Prostate gland (tissue), 2 donors: Measurements from ENCODE around the gene HAPSTR1.

Experiments
- POLR2A ChIP-seq: fragments of 450-650 bp; IDR thresholded peaks from one replicate; pipeline ENCODE4 v1.6.1; 2016; ENCODE audit warnings: antibody characterized with exemption, mild to moderate bottlenecking
- TF ChIP-seq, protein P1 (sequence below), 4 experiments: fragments of 200-600 bp in 2 of 4; fragments of 450-650 bp in 2 of 4; sonication (generic) in 2 of 4; IDR thresholded peaks; 1 replicate in 3 of 4; 2 replicates in 1 of 4; pipeline ENCODE4 v1.5.1; 2016 to 2019; ENCODE audit warnings: antibody characterized with exemption in 4 of 4, mild to moderate bottlenecking in 2 of 4, moderate library complexity in 2 of 4

DNA sequence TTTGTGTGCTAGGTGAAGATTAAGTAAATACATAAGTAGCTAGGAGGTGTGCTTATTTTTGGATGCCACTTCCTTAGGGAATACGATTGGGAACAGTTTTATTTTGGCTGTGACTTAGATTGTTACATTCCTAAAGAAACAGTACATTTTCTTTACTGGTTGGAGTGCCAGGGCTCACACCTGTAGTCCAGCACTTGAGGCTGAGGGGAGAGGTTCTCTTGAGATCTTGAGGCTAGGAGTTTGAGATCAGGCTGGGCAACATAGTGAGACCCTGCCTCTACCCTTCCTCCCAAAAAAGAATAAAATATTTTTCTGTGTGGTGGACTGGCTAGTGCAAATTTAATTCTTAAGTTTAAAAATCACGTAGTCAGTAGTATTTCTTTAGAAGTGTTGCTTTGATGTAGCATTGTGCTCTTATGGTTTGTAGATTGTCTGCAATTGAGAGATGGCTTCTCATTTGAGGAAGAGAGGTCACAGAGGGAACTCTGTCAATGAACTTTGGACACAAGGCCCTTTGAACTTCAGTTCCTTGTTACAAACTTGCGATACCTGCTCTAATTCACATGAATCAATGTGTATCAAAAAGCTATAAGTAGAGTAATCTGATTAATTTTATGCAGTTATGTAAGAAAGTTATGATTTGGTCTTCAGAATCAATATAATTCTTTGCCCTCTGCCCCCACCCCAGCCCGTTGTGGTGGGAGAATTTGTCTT is 7.1 kb downstream of the HAPSTR1 start:
- TF ChIP-seq POLR2A, result no peak
- TF ChIP-seq, protein P1, sequence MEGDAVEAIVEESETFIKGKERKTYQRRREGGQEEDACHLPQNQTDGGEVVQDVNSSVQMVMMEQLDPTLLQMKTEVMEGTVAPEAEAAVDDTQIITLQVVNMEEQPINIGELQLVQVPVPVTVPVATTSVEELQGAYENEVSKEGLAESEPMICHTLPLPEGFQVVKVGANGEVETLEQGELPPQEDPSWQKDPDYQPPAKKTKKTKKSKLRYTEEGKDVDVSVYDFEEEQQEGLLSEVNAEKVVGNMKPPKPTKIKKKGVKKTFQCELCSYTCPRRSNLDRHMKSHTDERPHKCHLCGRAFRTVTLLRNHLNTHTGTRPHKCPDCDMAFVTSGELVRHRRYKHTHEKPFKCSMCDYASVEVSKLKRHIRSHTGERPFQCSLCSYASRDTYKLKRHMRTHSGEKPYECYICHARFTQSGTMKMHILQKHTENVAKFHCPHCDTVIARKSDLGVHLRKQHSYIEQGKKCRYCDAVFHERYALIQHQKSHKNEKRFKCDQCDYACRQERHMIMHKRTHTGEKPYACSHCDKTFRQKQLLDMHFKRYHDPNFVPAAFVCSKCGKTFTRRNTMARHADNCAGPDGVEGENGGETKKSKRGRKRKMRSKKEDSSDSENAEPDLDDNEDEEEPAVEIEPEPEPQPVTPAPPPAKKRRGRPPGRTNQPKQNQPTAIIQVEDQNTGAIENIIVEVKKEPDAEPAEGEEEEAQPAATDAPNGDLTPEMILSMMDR (IDR thresholded peaks at IDR 0.05), result no peak
